GM21528 (cell line): ENCODE data around the gene ECE1.

Experiments used
- ATAC-seq: cut with Tn5 transposase; IDR thresholded peaks from one replicate; pipeline ENCODE4 v1.9.1; 2021; ENCODE audit warnings: mild to moderate bottlenecking, moderate library complexity; ENCODE audit not compliant: unreplicated experiment, low FRiP score

ECE1 gene

GRCh38 chr1:21308847-21309652 is 18.8 kb upstream of the ECE1 start:
- ATAC-seq, result no peak

GRCh38 chr1:21308330-21308729 is 18.1 kb upstream of the ECE1 start:
- no peak for ATAC-seq

GRCh38 chr1:21307663-21308305 is 17.5 kb upstream of the ECE1 start:
- no peak for ATAC-seq

DNA sequence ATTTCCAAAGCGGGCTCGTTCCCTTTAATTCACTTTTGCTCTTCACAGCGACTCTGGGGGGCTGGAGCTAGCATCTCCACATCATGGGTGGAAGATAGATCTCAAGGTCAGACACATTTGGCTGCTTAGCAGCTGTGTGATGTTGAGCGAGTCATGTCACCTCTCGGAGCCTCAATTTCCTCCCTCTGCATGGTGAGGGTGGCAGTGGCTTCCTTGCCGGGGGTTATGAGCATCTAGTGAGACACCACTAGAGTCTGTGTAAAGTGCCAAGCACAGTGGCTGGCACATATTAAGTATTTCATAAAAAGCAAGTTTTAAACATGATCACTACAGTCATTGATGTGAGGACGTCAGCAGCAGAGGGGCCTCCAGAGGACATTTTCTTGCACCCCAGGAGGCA is 16.9 kb upstream of the ECE1 start:
- ATAC-seq, result no peak

DNA sequence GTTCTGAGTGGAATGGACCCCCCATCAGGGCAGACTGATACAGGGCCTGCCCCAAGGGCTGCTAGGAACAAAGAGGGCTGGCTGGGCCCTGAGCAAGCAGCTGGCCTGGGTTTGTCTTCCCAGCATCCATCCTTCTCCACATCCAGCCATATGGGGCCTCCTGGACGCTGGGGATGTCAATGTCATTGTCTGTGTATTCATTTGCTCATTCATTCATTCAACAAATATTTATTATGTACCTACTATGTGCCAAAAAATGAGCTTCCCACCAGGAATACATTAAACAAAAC is 15.6 kb upstream of the ECE1 start:
- no peak for ATAC-seq

DNA sequence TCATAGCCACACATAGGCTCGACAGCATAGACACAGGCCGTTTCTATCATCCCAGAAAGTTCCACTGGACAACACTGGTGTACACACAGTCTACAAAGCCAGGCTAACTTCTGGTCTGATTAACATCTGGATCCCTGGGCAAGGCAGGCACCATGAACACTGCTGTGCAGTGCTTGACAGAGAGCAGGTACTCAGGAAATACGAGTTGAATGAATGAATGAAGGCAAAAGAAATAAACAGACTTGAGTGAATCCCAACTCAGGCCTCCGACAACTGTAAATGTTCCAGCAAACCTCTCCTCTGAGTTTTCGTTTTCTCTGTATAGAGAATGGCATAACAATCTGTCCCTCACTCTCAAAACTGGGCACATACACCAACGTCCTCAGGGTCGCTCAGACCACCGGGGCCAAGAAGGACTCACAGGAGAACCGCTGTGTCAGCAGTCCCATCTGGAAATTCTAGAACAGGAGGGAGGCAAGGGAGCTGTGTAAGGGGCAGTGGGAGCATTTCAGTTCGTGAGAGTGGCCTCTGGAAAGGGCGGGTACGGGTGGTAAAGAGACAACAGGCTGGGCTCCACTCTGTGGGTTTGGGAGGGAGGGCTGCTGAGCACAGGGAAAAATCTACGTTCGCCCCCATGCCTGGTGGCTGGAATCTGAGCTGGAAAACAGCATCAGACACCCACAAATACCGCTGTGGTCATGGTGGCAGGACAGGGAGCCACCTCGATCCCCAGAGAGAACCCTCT is 15.1 kb upstream of the ECE1 start:
- no peak for ATAC-seq

- ATAC-seq, result no peak
Measured at GRCh38 chr1:21304488-21304887, 14.2 kb upstream of the ECE1 start.

DNA sequence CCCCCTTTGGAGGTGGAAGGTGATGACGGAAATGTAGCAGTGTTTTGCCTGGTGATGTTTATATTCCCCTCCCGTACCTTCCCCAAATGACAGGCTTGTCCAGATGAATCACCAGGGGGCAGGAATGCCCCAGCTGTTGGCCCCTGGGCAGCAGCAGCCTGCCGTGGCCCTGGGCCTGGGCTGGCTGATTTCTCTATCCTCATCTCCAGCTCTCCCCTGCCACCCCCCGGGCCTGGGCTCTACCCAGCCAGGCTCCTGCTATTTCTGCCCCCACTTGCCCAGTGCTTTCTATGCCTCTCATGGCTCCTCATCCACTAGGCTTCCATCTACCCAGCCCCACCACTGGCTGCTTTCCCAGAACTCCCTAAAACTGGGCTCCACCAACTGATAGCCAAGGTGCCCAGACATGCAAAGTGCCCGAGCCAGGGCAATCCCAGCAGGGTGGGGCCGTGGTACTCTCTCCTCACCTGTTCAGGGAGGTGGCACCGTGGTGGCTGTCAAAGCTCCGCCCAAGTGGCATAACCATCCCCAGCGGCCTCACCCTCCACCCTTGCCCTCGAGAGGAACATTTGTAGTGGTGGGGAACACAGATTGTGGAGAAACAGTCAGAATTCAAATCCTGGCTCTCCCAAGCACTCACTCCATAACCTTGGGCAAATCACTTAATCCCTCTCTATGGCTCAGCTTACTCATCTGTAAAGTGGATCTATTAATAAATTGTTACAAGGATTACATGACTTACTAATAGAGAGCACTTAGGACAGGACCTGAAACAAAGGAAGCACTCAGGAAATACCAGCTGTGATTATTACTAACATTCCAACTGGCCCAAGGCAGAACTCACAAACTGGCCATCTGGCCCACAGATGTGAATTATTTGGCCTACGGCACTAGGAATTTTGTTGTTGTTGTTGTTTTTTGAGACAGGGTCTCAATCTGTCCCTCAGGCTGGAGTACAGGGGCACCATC is 12.8 kb upstream of the ECE1 start:
- ATAC-seq, result no peak

DNA sequence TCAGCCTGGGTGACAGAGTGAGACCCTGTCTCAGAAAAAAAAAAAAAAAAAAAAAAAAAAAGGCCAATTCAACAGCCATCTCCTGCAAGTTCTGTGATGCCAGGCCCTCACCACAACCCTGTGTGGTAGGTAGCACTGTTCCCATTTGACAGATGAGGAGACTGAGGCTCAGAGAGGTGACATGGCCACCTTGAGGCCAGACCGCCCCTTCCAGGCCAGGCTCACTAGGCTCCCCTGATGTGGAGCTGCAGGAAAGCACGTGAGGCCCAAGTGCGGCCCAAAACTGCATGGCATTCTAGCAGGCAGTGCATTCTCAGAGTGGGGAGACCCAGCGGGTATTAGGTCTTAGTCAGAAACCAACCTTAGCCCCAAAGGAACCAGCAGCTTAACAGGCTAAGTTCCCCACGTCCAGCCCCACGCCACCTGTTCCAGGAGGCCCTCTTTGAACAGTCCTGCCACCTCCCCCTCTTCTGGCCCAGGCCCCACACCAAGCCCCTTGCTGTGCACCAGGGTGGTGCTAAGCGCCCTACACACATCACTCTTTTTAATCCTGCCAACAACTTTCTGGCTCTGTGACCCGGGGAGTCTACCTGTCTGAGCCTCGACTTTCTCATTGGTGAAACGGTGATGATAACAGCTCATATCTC is 11.7 kb upstream of the ECE1 start:
- ATAC-seq, result no peak

- ATAC-seq, result no peak
Measured at GRCh38 chr1:21300774-21301173, 10.5 kb upstream of the ECE1 start.

GRCh38 chr1:21299780-21300395 is 9.6 kb upstream of the ECE1 start:
- ATAC-seq, result no peak

GRCh38 chr1:21298981-21299391 is 8.7 kb upstream of the ECE1 start:
- no peak for ATAC-seq

- ATAC-seq, result no peak
Measured at GRCh38 chr1:21297975-21298374, 7.7 kb upstream of the ECE1 start.

DNA sequence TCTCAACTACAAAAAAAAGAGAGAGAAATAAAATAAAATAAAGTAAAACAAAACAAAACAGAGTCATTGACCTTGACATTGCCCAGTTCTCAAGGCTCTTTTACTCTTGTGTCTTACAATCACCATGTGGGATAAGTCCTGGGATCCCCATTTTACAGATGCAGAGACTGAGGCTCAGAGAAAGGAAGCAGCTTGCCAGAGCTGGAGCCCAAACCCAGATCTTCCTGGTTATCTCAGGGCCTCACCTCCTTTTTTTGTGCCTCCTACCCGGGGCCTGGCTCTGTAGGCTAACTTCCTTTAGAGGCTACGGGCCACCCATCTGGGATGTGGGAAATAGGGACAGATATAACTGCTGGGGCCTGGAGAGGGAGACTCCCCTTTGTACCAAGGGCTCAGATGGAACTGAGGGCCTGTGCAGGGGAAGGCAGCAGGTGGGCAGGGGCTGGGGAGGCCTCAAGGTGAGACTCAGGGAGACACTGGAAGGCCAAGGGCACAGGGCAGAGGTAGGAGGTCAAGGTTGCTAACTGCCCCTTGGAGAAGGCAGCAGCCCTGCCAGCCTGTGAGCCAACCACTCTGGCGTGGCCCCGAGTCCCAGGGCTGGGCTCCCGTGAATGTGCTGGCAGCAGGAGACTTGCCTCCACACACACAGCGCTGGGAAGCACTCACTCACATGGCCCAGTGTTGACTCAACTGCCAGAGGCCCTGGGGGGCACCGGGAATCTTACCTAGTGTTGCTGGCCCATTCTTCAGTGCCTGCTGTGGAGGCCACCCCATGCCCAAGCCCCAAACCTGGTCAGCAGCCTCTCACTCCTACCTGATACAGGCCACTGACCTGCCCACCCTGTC is 6.5 kb upstream of the ECE1 start:
- ATAC-seq, result no peak

- no peak for ATAC-seq
Measured at GRCh38 chr1:21295545-21295944, 5.3 kb upstream of the ECE1 start.

GRCh38 chr1:21295002-21295401 is 4.7 kb upstream of the ECE1 start:
- peak; percentile 2 for ATAC-seq

GRCh38 chr1:21294266-21294989 is 4.2 kb upstream of the ECE1 start:
- ATAC-seq, result peak; percentile 70
